ENCODE measurements around the gene NAALADL1. TPM values are rescaled to one million over a fixed set of nuclear protein-coding genes. Genes with fewer than 3 reads are reported as not detected.

Gene NAALADL1
- total RNA-seq, 2 experiments from 2014 or later = 2.7 to 3.9 TPM

GRCh38 chr11:65060913-65061408 lies 2.6 kb upstream of the NAALADL1 start:
- intact Hi-C loops (cut with micrococcal nuclease; ENCODE audit: unreplicated experiment) = no loop called here
- Histone ChIP-seq H3K4me1 (ENCODE audit: insufficient read depth, low read length, poor library complexity, severe bottlenecking) (peaks cover 15% of the 10 kb centered on the region), H3K4me2 (ENCODE audit: low read length) (no peak overlapping the region), H4K20me1 (ENCODE audit: insufficient read depth, low read length) (no peaks in the 10 kb centered on the region), H3K9me2 (ENCODE audit: insufficient read depth, low read length) (no peaks in the 10 kb centered on the region), H3K9me3 (ENCODE audit: low read length) (no peaks in the 10 kb centered on the region), H2AFZ (ENCODE audit: low read length) (no peak overlapping the region; the same call in 1 of the 2 replicates), H3K79me2 (ENCODE audit: insufficient read depth, low read depth, low read length) (no peaks in the 10 kb centered on the region), H3K27ac (ENCODE audit: low read depth, low read length, poor library complexity, severe bottlenecking) (no peak overlapping the region), H3K36me3 (ENCODE audit: insufficient read depth, low read length) (no peaks in the 10 kb centered on the region), H3K4me3 (ENCODE audit: low read depth, low read length, poor library complexity, severe bottlenecking) (no peak overlapping the region)
- ChIA-PET POLR2A (interaction anchor here (0.6 kb wide), 1 partner anchor 212 kb away, joined by 3 read pairs; no protein-coding TSS in a partner anchor), CTCF (ENCODE audit: unreplicated experiment) (no interaction called here)
- no TSS peak for BruUV-seq (replicated peaks)
- no peak for TF ChIP-seq EZH2phosphoT487 (IDR thresholded peaks at IDR 0.05; ENCODE audit: borderline replicate concordance, low read depth, low read length)
- TF ChIP-seq, protein P1, sequence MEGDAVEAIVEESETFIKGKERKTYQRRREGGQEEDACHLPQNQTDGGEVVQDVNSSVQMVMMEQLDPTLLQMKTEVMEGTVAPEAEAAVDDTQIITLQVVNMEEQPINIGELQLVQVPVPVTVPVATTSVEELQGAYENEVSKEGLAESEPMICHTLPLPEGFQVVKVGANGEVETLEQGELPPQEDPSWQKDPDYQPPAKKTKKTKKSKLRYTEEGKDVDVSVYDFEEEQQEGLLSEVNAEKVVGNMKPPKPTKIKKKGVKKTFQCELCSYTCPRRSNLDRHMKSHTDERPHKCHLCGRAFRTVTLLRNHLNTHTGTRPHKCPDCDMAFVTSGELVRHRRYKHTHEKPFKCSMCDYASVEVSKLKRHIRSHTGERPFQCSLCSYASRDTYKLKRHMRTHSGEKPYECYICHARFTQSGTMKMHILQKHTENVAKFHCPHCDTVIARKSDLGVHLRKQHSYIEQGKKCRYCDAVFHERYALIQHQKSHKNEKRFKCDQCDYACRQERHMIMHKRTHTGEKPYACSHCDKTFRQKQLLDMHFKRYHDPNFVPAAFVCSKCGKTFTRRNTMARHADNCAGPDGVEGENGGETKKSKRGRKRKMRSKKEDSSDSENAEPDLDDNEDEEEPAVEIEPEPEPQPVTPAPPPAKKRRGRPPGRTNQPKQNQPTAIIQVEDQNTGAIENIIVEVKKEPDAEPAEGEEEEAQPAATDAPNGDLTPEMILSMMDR (conservative IDR thresholded peaks at IDR 0.05; ENCODE audit: low read length) = peak; percentile 45
- DNase-seq (ENCODE audit: low spot score) = no peak

DNA sequence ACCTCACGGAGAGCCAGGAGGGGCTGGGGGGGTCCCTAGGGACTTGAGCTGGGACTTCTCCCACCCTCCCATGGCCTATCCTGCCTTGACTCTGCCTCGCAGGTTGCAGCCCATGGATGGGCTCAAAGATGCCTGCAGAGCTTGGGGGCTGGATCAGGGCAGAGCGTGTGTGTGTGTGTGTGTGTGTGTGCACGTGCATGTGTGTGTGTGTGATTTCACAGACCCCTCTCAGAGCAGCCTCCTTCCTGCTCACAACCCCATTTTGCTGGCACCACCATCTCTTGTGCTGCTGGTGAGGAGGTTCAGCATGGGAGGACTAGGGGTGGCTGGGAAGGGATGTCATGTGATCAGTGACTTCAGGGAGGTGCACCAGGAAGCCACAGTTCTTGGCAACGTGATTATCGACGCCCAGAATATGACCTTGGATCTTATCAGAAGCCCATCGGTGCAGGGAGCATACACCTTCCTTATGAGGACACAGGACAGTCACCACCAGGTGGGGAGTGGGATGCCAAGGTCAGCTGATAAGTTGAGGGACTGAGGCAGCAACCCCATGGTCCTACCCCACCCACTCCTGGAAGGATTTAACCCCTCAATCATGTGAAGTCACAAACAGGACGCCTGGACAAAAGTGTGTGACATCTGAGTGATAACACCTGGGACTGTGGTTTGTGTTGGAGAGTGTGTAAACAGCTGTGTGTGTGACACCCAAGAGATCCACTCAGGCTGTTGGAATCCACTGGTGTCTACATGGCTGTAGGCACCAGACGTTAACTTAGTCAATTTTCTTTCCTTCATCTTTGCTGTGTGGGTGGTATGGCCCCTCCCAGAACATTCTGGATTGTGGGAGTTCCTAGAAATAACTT lies 1.8 kb upstream of the NAALADL1 start:
- no peak overlapping the region for H3K4me2 ChIP-seq (ENCODE audit: low read length)
- H3K27ac ChIP-seq (ENCODE audit: low read depth, low read length, poor library complexity, severe bottlenecking) = no peak overlapping the region
- no peak overlapping the region; the same call in 1 of the 2 replicates for H2AFZ ChIP-seq (ENCODE audit: low read length)
- H3K9me3 ChIP-seq (ENCODE audit: low read length) = no peaks in the 10 kb centered on the region
- H4K20me1 ChIP-seq (ENCODE audit: insufficient read depth, low read length) = no peaks in the 10 kb centered on the region
- H3K36me3 ChIP-seq (ENCODE audit: insufficient read depth, low read length) = no peaks in the 10 kb centered on the region
- H3K79me2 ChIP-seq (ENCODE audit: insufficient read depth, low read depth, low read length) = no peaks in the 10 kb centered on the region
- no TSS peak for BruUV-seq (replicated peaks)
- CTCF ChIA-PET (ENCODE audit: unreplicated experiment) = no interaction called here
- no peak for TF ChIP-seq EZH2phosphoT487 (IDR thresholded peaks at IDR 0.05; ENCODE audit: borderline replicate concordance, low read depth, low read length)
- TF ChIP-seq, protein P1 (conservative IDR thresholded peaks at IDR 0.05; ENCODE audit: low read length) = no peak
- DNase-seq (ENCODE audit: low spot score) = peak; percentile 29
- intact Hi-C loops (cut with micrococcal nuclease; ENCODE audit: unreplicated experiment) = no loop called here
- peaks cover 22% of the 10 kb centered on the region for H3K4me1 ChIP-seq (ENCODE audit: insufficient read depth, low read length, poor library complexity, severe bottlenecking)
- no peaks in the 10 kb centered on the region for H3K9me2 ChIP-seq (ENCODE audit: insufficient read depth, low read length)
- H3K4me3 ChIP-seq (ENCODE audit: low read depth, low read length, poor library complexity, severe bottlenecking) = no peak overlapping the region
- POLR2A ChIA-PET = no interaction called here

GRCh38 chr11:65059523-65059922 lies 1.2 kb upstream of the NAALADL1 start:
- peaks cover 29% of the 10 kb centered on the region for H3K4me1 ChIP-seq (ENCODE audit: insufficient read depth, low read length, poor library complexity, severe bottlenecking)
- TF ChIP-seq EZH2phosphoT487 (IDR thresholded peaks at IDR 0.05; ENCODE audit: borderline replicate concordance, low read depth, low read length) = no peak
- TF ChIP-seq, protein P1 (conservative IDR thresholded peaks at IDR 0.05; ENCODE audit: low read length) = no peak
- H3K79me2 ChIP-seq (ENCODE audit: insufficient read depth, low read depth, low read length) = no peaks in the 10 kb centered on the region
- no TSS peak for BruUV-seq (replicated peaks)
- ChIA-PET POLR2A (no interaction called here), CTCF (ENCODE audit: unreplicated experiment) (no interaction called here)
- H2AFZ ChIP-seq (ENCODE audit: low read length) = no peak overlapping the region
- no peaks in the 10 kb centered on the region for H3K36me3 ChIP-seq (ENCODE audit: insufficient read depth, low read length)
- H3K4me2 ChIP-seq (ENCODE audit: low read length) = no peak overlapping the region
- no peaks in the 10 kb centered on the region for H3K9me3 ChIP-seq (ENCODE audit: low read length)
- H3K9me2 ChIP-seq (ENCODE audit: insufficient read depth, low read length) = no peaks in the 10 kb centered on the region
- H4K20me1 ChIP-seq (ENCODE audit: insufficient read depth, low read length) = no peaks in the 10 kb centered on the region
- no peak overlapping the region for H3K27ac ChIP-seq (ENCODE audit: low read depth, low read length, poor library complexity, severe bottlenecking)
- intact Hi-C loops (cut with micrococcal nuclease; ENCODE audit: unreplicated experiment) = no loop called here
- DNase-seq (ENCODE audit: low spot score) = no peak
- H3K4me3 ChIP-seq (ENCODE audit: low read depth, low read length, poor library complexity, severe bottlenecking) = no peak overlapping the region
